ENCODE data around the gene CFAP73. TPM values are rescaled to one million over a fixed set of nuclear protein-coding genes. Genes with fewer than 3 reads are reported as not detected.

The CFAP73 gene
- polyA plus RNA-seq, 3 donors = 0.14 TPM; not detected in 2

DNA sequence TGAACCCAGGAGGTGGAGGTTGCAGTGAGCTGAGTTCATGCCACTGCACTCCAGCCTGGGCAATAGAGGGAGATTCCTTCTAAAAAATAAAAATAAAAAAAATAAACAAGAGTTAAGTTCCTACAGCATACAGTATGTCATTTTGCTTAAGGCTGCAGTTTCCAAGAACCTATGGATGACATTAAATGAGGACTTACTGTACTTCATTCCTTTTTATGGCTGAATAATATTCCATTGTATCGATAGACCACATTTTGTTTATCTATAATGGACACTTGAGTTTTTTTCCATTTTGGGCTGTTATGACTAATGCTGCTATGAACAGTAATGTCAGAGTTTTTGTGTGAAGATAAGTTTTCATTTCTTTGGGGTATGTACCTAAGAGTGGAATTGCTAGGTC lies 31.4 kb upstream of the CFAP73 start:
- Histone ChIP-seq H3K36me3 (replicated peaks in 1 of 2; ENCODE audit: control insufficient read depth in 1 of 2, insufficient read depth in 2 of 2, low read length in 2 of 2) (no peaks in the 10 kb centered on the region), H3K27me3 (ENCODE audit: control insufficient read depth in 2 of 2, insufficient read depth in 2 of 2, low read length in 2 of 2) (peaks cover 0 to 6% of the 10 kb centered on the region in 2 donors), H3K4me1 (ENCODE audit: control insufficient read depth in 1 of 2, insufficient read depth in 2 of 2, low read length in 2 of 2) (no peaks in the 10 kb centered on the region), H3K9ac (ENCODE audit: insufficient read depth, low read length, poor library complexity, severe bottlenecking) (no peak overlapping the region), H3K79me2 (ENCODE audit: insufficient read depth, low read length) (no peaks in the 10 kb centered on the region), H3K9me3 (replicated peaks in 1 of 2; ENCODE audit: control insufficient read depth in 1 of 2, insufficient read depth in 1 of 2, low read length in 2 of 2) (no peaks in the 10 kb centered on the region), H3K4me3 (replicated peaks in 1 of 3; ENCODE audit: low read depth in 2 of 3, low read length in 3 of 3) (no peak overlapping the region), H3K4me2 (replicated peaks; ENCODE audit: extremely low read depth, low read length, poor library complexity, severe bottlenecking) (no peak overlapping the region), H2AFZ (ENCODE audit: insufficient read depth, low read depth, low read length, poor library complexity, severe bottlenecking) (no peak overlapping the region), H3K27ac (ENCODE audit: low read depth in 1 of 2, low read length in 2 of 2) (no peak overlapping the region), H4K20me1 (ENCODE audit: insufficient read depth, low read length) (no peaks in the 10 kb centered on the region)
- H3K27me3 Mint-ChIP-seq (ENCODE audit: low read depth in 3 of 3) = peaks cover 3 to 13% (median 5%) of the 10 kb centered on the region in 3 donors
- WGBS (ENCODE audit: insufficient coverage) = no CpG with 5 or more reads among the region's 1 CpG
- TF ChIP-seq CTCF (IDR thresholded peaks at IDR 0.05) = no peak
- intact Hi-C loops (cut with micrococcal nuclease) = no loop called here
- no peak overlapping the region for H3K4me3 Mint-ChIP-seq
- peaks cover 0 to 8% (median 7%) of the 10 kb centered on the region in 7 donors for H3K9me3 Mint-ChIP-seq
- peak overlapping the region in 1 of 7 donors; percentile 40 for H3K27ac Mint-ChIP-seq
- no peak for DNase-seq
- no peaks in the 10 kb centered on the region for H3K4me1 Mint-ChIP-seq
- H3K36me3 Mint-ChIP-seq = no peaks in the 10 kb centered on the region

DNA sequence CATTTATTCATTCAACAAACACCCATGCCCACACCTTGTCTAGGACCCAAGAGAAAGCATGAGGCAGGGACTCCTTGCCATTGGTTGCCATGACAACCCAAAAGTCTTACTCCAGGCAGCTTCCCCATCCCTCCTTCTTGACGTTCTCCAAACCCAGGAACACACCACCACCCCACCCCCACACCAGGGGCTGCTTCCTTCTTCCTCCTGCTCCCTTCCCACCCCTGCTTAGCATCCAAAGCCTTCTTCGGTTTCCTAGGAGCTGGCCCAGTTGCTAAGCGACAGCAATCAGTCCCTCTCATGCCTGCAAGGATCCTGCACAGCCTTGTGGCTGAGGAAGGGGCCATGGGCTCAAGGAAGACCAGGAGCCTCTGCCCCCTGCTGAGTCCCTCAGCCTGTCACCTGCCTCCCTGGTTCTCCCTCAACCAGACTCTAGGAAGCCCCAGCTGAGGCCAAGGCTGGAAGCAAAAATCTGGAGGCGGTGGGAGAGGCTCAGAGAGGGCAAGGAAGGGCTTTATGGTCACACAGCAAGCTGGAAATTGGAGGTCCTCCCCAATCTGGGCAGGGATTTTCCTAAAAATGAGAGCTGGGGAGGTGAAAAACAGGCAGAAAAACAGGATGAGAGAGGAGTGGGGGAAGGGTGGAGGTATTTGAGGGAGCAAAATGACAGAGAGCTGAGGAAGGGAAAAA lies 29.4 kb upstream of the CFAP73 start:
- no peak for TF ChIP-seq CTCF (IDR thresholded peaks at IDR 0.05)
- no peak overlapping the region for H3K9ac ChIP-seq (ENCODE audit: insufficient read depth, low read length, poor library complexity, severe bottlenecking)
- H3K4me1 ChIP-seq (ENCODE audit: control insufficient read depth in 1 of 2, insufficient read depth in 2 of 2, low read length in 2 of 2) = no peaks in the 10 kb centered on the region
- 52% methylated on average over 4 of the region's 4 CpGs for WGBS (ENCODE audit: insufficient coverage)
- no peak overlapping the region for H3K4me3 ChIP-seq (replicated peaks in 1 of 3; ENCODE audit: low read depth in 2 of 3, low read length in 3 of 3)
- H3K36me3 ChIP-seq (replicated peaks in 1 of 2; ENCODE audit: control insufficient read depth in 1 of 2, insufficient read depth in 2 of 2, low read length in 2 of 2) = no peaks in the 10 kb centered on the region
- Mint-ChIP-seq H3K9me3 (peaks cover 0 to 16% (median 12%) of the 10 kb centered on the region in 7 donors), H3K27me3 (ENCODE audit: low read depth in 3 of 3) (peaks cover 3 to 11% (median 8%) of the 10 kb centered on the region in 3 donors), H3K4me1 (no peaks in the 10 kb centered on the region), H3K27ac (peak overlapping the region in 2 of 7 donors; percentile 40 to 70), H3K36me3 (no peaks in the 10 kb centered on the region), H3K4me3 (no peak overlapping the region)
- H3K27me3 ChIP-seq (ENCODE audit: control insufficient read depth in 2 of 2, insufficient read depth in 2 of 2, low read length in 2 of 2) = peaks cover 0 to 7% of the 10 kb centered on the region in 2 donors
- H2AFZ ChIP-seq (ENCODE audit: insufficient read depth, low read depth, low read length, poor library complexity, severe bottlenecking) = no peak overlapping the region
- H3K27ac ChIP-seq (ENCODE audit: low read depth in 1 of 2, low read length in 2 of 2) = no peak overlapping the region
- H4K20me1 ChIP-seq (ENCODE audit: insufficient read depth, low read length) = no peaks in the 10 kb centered on the region
- intact Hi-C loops (cut with micrococcal nuclease) = no loop called here
- H3K4me2 ChIP-seq (replicated peaks; ENCODE audit: extremely low read depth, low read length, poor library complexity, severe bottlenecking) = no peak overlapping the region
- DNase-seq = no peak
- H3K79me2 ChIP-seq (ENCODE audit: insufficient read depth, low read length) = no peaks in the 10 kb centered on the region
- no peaks in the 10 kb centered on the region for H3K9me3 ChIP-seq (replicated peaks in 1 of 2; ENCODE audit: control insufficient read depth in 1 of 2, insufficient read depth in 1 of 2, low read length in 2 of 2)

Measured in CD14-positive monocyte (primary cell).